Mucosa of descending colon (tissue), 3 donors: ENCODE measurements around the gene ZNF367. TPM values are rescaled to one million over a fixed set of nuclear protein-coding genes. Genes with fewer than 3 reads are reported as not detected.
A peak's percentile ranks its signal among the peaks of the same experiment; 100 is the strongest.

Experiments used
- ATAC-seq: fragments of 200-7000 bp; cut with Tn5 transposase; one replicate; pipeline ENCODE4 v1.9.1; 2020; ENCODE audit warnings: mild to moderate bottlenecking, moderate library complexity
- DNase-seq, 3 donors: peaks; one replicate each; pipeline ENCODE4 v3.0.0-alpha.2; 2020
- H3K36me3 ChIP-seq: fragments of 200-600 bp; one replicate; pipeline ENCODE4 v1.8.0; 2021; ENCODE audit warnings: low read depth, mild to moderate bottlenecking
- H3K4me1 ChIP-seq: fragments of 200-600 bp; one replicate; pipeline ENCODE4 v1.8.0; 2021; ENCODE audit warnings: low read depth, mild to moderate bottlenecking
- H3K4me3 ChIP-seq: fragments of 200-600 bp; one replicate; pipeline ENCODE4 v1.8.0; 2021; ENCODE audit warnings: mild to moderate bottlenecking
- H3K9me3 ChIP-seq: fragments of 200-600 bp; one replicate; pipeline ENCODE4 v1.8.0; 2021; ENCODE audit warnings: mild to moderate bottlenecking
- intact Hi-C, 2 donors: fragments of 100-400 bp; cut with DNase I in 1 of 2; cut with micrococcal nuclease in 1 of 2; formaldehyde crosslinking; loops; one replicate each; pipeline versions ENCODE4 v1.11.0 to v1.11.1; 2022; cut with DNase I, micrococcal nuclease
- long read RNA-seq, 2 donors: library from polyadenylated mRNA; unstranded; transcript quantifications; one replicate each; pipeline ENCODE4 v2.0.0, GENCODE V29; 2019 to 2021
- total RNA-seq, 3 donors: library from RNA; stranded (reverse); fragmentation: NEBNext Ultra II Directional in 2 of 3; extraction: Animal tissue kit (Norgen Biotek cat#: 25700) in 2 of 3; gene quantifications; one replicate each; pipeline versions ENCODE4 v1.2.1 to v1.2.4, GENCODE V29; 2021 to 2023
- TF ChIP-seq, protein P1 (sequence below): fragments of 200-600 bp; IDR thresholded peaks from one replicate; pipeline ENCODE4 v1.8.0; 2022; ENCODE audit warnings: antibody characterized with exemption, mild to moderate bottlenecking
- donor health status: DM: no; HTN: no; CAD: no; lungs with moderate emphysema.
- donor health status: DM: no; HTN: no; CAD: no.
- donor health status: DM: no; HTN: yes; CAD: no.

Gene ZNF367
- 1 to 10 TPM; 1.4 to 5.1 (median 2.6) TPM for total RNA-seq
- long read RNA-seq, donor 1, partial matches to known transcripts, result 0 of 5 reads
- long read RNA-seq, donor 1, other reads (novel, unspliced or antisense), result 1 of 5 reads
- long read RNA-seq, donor 2, partial matches to known transcripts, result 1 of 1 reads
- long read RNA-seq, donor 2, other reads (novel, unspliced or antisense), result 0 of 1 reads

DNA sequence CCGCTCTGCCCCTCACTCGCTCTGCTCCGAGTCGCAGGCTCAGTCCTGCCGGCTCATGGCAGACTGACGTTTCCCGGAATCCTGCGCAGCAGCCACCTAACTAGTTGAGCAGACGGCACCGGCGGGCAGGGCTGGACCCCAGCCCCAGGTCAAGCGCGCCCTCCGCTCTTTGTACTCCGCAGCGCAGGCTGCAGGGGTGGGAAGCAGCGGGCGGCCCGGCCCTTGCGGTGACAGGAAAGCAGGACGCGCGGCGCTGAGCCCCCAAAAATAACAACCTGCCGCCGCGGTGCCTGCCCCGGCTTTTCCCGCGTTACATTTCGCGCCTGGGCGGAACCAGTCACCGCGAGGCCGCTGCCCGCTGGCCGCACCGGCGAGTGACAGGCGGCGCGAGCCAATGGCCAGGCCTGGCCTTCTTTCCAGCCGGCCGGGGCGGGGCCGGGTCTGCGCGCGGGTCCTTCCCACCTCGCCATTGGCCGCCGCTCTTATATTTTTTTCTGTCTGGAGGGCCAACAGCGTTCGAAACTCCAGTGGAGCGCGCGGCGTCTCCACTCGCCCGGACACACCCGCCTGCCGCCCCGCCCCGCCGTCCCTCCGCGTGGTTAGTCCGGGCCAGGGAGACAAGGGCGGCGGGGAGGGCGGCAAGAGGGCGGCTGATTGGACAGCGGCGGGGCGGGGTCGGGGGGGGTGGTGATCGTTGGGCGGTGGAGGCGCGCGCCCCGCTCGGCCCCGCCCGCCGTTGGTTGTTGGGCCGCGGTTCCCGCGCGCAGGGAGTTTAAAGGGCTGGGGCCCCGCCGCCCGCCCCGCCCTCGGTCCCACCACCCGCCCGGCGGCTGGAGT is at the start of gene ZNF367:
ZNF367 (minus strand) TSS at position 288 of the 837 bp plus-strand sequence. CDS start 338 bp downstream, outside the sequence.
- peak within 1 kb of the TSS; percentile 71 for H3K4me3 ChIP-seq
- no peaks in the 10 kb centered on the region for H3K36me3 ChIP-seq
- H3K4me1 ChIP-seq, result peaks cover 15% of the 10 kb centered on the region
- no peaks in the 10 kb centered on the region for H3K9me3 ChIP-seq
- ATAC-seq (peak; percentile 86), DNase-seq (peak; percentile 97 to 99 (median 98))
- TF ChIP-seq, protein P1, sequence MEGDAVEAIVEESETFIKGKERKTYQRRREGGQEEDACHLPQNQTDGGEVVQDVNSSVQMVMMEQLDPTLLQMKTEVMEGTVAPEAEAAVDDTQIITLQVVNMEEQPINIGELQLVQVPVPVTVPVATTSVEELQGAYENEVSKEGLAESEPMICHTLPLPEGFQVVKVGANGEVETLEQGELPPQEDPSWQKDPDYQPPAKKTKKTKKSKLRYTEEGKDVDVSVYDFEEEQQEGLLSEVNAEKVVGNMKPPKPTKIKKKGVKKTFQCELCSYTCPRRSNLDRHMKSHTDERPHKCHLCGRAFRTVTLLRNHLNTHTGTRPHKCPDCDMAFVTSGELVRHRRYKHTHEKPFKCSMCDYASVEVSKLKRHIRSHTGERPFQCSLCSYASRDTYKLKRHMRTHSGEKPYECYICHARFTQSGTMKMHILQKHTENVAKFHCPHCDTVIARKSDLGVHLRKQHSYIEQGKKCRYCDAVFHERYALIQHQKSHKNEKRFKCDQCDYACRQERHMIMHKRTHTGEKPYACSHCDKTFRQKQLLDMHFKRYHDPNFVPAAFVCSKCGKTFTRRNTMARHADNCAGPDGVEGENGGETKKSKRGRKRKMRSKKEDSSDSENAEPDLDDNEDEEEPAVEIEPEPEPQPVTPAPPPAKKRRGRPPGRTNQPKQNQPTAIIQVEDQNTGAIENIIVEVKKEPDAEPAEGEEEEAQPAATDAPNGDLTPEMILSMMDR, result no peak
- intact Hi-C loops, result no loop called here

DNA sequence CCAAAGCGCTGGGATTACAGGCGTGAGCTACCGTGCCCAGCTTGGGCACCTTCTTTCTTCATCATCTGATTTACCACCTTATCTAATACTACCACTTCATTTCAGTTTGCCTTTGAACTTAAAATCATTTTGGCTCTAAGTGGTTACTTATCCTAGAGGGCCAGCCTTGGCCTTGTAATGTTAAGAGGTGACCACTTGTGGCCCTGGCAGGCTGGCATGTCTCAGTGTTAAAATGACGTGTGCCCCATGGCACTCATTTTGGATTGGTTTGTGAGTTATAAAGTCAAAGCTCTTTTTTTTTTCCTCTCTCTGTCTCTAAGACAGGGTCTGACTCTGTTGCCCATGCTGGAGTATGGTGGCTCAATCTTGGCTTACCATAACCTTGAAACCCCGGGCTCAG is 49.6 kb upstream of the ZNF367 start:
- TF ChIP-seq, protein P1, result no peak
- Histone ChIP-seq H3K4me1 (no peaks in the 10 kb centered on the region), H3K9me3 (no peaks in the 10 kb centered on the region), H3K36me3 (no peaks in the 10 kb centered on the region), H3K4me3 (no peak overlapping the region)
- ATAC-seq, result no peak
- no peak for DNase-seq
- intact Hi-C loops, result no loop called here

DNA sequence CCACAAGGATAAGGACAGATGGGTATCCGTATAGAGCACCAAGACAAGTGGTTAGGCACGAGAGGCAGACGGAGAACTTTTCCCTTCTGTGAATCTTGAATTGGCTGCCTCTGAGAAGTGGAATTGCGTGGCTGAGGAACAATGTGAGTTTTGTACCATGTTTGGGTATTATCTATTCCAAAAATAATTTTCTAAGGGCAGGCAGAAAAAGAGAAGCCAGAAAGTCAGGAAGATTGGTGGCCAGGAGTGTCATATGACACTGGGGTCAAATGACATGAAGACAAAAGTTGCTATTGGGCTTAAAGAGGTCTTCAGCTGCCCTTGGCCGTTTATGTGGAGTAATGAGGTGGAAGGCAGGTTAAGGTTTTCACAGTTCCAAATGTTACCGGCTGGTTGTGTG is 46.3 kb upstream of the ZNF367 start:
- ATAC-seq, result no peak
- Histone ChIP-seq H3K36me3 (no peaks in the 10 kb centered on the region), H3K4me1 (no peaks in the 10 kb centered on the region), H3K4me3 (no peak overlapping the region), H3K9me3 (no peaks in the 10 kb centered on the region)
- intact Hi-C loops, result no loop called here
- TF ChIP-seq, protein P1, result no peak
- no peak for DNase-seq

DNA sequence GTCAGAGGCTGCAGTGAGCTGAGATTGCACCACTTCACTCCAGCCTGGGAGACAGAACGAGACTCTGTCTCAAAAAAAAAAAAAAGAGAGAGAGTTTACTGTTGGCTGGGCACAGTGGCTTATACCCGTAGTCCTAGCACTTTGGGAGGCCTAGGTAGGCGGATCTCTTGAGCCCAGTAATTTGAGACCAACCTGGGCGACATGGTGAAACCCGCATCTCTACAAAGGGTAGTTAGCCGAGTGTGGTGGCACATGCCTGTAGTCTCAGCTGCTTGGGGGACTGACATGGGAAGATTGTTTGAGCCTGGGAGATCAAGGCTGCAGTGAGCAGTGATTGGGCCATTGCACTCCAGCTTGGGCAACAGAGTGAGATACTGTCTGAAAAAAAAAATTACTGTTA is 44.4 kb upstream of the ZNF367 start:
- Histone ChIP-seq H3K4me1 (no peaks in the 10 kb centered on the region), H3K9me3 (no peaks in the 10 kb centered on the region), H3K4me3 (no peak overlapping the region), H3K36me3 (no peaks in the 10 kb centered on the region)
- TF ChIP-seq, protein P1, result no peak
- ATAC-seq (no peak), DNase-seq (no peak)
- intact Hi-C loops, result no loop called here

DNA sequence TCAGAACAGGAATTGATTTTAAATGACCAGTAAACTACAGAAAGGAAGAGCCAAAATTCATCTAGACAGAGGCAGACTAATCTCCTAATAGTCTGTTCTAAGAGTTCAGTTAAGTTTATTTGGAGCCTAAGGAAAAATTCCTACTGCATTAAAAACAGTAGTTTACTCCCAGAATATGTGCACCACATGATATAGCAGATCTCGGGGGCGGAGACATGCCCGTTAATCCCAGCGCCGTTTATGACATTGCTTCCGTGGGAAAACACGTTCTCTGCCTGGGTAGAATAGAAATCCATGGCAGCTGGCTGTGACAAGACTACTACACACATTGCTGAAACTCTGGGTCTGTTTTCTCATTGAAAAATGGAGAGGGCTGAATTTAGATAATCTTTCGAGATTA is 43.2 kb upstream of the ZNF367 start:
- H3K36me3 ChIP-seq, result no peaks in the 10 kb centered on the region
- no peaks in the 10 kb centered on the region for H3K9me3 ChIP-seq
- DNase-seq, result no peak
- intact Hi-C loops, result no loop called here
- no peak for ATAC-seq
- TF ChIP-seq, protein P1, result no peak
- H3K4me3 ChIP-seq, result no peak overlapping the region
- H3K4me1 ChIP-seq, result no peaks in the 10 kb centered on the region
